ENCODE data around the gene KIF21A.

DNA sequence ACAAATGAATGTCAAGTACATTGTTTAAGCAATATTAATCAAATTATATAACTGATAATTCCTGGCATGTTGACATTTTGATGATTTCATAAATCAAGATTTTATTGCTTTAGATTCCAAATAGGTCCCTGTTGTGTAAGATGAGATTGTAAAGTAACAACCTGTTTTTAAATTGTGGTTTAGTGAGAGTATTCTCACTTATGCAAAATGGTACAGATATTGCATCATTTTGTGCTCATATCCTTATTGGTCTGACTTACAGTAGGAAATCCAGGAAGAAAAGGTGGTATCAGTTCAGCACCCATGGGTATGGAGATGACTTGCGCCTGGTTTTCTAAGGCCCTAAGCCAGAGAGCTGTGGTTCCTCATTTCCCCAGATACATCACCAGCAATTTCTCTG is 165.5 kb downstream of the KIF21A start:
- TF ChIP-seq EP300 (IDR thresholded peaks at IDR 0.05): no peak
- TF ChIP-seq, protein P1, sequence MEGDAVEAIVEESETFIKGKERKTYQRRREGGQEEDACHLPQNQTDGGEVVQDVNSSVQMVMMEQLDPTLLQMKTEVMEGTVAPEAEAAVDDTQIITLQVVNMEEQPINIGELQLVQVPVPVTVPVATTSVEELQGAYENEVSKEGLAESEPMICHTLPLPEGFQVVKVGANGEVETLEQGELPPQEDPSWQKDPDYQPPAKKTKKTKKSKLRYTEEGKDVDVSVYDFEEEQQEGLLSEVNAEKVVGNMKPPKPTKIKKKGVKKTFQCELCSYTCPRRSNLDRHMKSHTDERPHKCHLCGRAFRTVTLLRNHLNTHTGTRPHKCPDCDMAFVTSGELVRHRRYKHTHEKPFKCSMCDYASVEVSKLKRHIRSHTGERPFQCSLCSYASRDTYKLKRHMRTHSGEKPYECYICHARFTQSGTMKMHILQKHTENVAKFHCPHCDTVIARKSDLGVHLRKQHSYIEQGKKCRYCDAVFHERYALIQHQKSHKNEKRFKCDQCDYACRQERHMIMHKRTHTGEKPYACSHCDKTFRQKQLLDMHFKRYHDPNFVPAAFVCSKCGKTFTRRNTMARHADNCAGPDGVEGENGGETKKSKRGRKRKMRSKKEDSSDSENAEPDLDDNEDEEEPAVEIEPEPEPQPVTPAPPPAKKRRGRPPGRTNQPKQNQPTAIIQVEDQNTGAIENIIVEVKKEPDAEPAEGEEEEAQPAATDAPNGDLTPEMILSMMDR (IDR thresholded peaks at IDR 0.05): no peak
- TF ChIP-seq POLR2AphosphoS5 (IDR thresholded peaks at IDR 0.05): no peak
- TF ChIP-seq POLR2A (IDR thresholded peaks at IDR 0.05): no peak
